GM10266 (cell line): ENCODE results near the gene CDV3.
"Not testable (repeated sequence)": the region's sequence is repeated elsewhere in the genome, so short reads cannot be mapped to it uniquely, and the experiment has no call there.

Experiments
- DNase-seq: peaks from one replicate; pipeline ENCODE4 v3.0.0; 2012; ENCODE audit errors: extremely low spot score
- CTCF ChIP-seq: IDR thresholded peaks from 2 replicates; pipeline ENCODE4 v1.5.1; 2012; ENCODE audit warnings: mild to moderate bottlenecking, low read depth; ENCODE audit not compliant: control insufficient read depth, insufficient read depth; ENCODE audit errors: missing control alignments

The CDV3 gene

GRCh38 chr3:133573629-133574194 lies at the start of gene CDV3:
Gene CDV3, plus strand, starts transcription at chr3:133573686. Its CDS starts 359 bp downstream, at chr3:133574045.
- no peak for TF ChIP-seq CTCF
- DNase-seq = no peak

GRCh38 chr3:133523758-133524157 lies 49.7 kb upstream of the CDV3 start:
- not testable (repeated sequence) for DNase-seq

- DNase-seq = no peak
- no peak for TF ChIP-seq CTCF
These were observed 48.1 kb upstream of the CDV3 start for GRCh38 chr3:133525435-133525834.

GRCh38 chr3:133527081-133527715 lies 46.3 kb upstream of the CDV3 start:
- TF ChIP-seq CTCF = no peak
- DNase-seq = no peak

- TF ChIP-seq CTCF = no peak
These were observed 43.7 kb upstream of the CDV3 start for GRCh38 chr3:133529809-133530208.

GRCh38 chr3:133531981-133532380 lies 41.5 kb upstream of the CDV3 start:
- TF ChIP-seq CTCF = no peak
- no peak for DNase-seq

More at GRCh38 chr3:133529809-133530208, 43.7 kb upstream of the CDV3 start:
- DNase-seq = no peak

- no peak for DNase-seq
- no peak for TF ChIP-seq CTCF
These were observed 40.5 kb upstream of the CDV3 start for GRCh38 chr3:133532951-133533350.
